Measurements from ENCODE around the gene C16orf82.
"Not testable (repeated sequence)": the region's sequence is repeated elsewhere in the genome, so short reads cannot be mapped to it uniquely, and the experiment has no call there.

Gene C16orf82

DNA sequence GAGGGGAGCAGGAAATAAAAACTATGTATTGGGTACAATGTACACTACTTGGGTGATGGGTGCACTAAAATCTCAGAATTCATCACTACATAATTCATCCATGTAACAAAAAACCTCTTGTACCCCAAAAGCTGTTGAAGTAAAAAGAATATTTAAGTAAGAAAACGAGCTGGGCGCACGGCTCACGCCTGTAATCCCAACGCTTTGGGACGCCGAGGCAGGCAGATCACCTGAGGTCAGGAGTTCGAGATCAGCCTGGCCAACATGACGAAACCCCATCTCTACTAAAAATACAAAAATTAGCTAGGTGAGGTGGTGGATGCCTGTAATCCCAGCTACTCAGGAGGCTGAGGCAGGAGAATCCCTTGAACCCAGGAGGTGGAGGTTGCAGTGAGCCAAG lies 19.3 kb downstream of the C16orf82 start:
- not testable (repeated sequence) for DNase-seq (ENCODE audit: extremely low read depth in 1 of 2, low read depth in 1 of 2)

DNA sequence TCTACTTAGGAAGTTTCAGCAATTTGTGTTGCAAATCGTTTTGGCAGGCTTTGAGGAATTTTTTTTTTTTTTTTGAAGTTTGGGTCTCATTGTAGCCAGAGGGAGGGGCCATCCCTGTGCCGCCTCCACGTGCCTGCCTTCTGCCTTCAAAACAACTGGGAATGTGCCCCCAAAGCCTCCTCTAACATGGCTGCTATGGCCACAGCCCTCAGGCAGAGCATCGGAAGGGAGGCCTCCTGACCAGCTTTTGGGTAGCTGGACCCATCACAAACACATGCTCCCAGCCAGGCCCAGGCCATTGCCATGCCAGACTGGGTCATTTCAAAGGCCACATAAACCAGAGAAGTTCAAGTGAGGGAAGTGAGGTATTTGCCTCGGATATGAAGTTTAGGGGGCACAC lies 21.5 kb downstream of the C16orf82 start:
- no peak for DNase-seq (ENCODE audit: extremely low read depth in 1 of 2, low read depth in 1 of 2)

DNA sequence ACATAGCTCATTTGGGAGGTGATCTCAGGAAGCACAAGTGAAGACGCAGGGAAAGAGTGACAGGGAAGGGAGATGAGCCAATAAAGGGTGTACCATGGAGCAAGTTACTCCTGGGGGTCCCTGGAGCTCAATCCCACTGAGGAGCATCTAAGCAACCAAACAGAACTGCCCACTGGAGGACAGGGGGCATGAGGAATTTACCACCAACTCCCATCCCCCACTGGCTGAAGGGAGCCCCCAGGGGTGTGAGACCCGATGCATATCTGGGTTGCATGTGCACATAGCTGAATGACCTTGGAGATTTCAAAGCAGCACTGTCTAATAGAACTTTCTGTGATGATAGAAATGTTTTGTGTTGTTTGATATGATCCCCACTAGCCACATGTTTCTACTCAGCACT lies 29.6 kb downstream of the C16orf82 start:
- no peak for DNase-seq (ENCODE audit: extremely low read depth in 1 of 2, low read depth in 1 of 2)

DNA sequence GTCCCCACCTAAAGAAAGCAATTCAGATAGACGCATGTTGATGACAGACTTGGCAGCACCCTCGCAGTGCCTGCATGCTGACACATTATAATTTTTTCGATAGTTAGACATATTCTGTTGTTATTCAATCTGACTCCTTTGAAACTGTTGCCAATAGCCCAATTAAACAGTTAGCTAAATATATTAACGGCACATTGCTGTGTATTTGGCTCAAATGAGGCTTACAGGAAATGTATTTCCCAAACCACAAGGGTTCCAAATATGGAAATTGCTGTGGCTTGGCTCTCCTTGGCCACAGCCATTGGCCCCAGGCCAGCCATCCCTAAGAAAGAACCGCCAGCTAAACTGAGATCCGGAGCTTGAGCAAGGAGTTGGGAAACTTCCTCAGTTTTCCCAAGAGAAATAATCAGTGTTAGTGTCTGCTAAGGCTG lies 31.1 kb downstream of the C16orf82 start:
- DNase-seq (ENCODE audit: extremely low read depth in 1 of 2, low read depth in 1 of 2): no peak

DNA sequence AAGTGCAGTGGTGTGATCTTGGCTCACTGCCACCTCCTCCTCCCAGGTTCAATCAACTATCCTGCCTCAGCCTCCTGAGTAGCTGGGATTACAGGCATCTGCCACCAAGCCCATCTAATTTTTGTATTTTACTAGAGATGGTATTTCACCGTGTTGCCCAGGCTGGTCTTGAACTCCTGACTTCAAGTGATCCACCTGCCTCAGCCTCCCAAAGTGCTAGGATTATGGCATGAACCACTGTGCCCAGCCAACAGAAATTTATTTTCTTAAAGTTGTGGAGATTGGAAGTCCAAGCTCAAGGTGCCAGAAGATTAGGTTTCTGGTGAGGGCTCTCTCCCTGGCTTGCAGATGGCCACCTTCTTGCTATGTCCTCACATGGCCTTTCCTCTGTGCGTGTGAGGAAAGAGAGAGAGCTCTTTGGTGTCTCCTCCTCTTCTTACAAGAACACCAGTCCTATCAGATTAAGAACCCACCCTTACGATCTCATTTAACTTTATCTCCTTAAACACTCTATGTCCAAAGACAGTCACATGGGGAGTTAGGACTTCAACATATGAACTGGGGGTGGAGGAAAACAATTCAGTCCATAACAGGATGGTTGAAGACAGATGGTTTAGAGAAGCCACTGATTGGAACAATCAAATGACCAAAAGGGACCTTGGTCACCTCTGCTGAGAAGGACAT lies 31.8 kb downstream of the C16orf82 start:
- no peak for DNase-seq (ENCODE audit: extremely low read depth in 1 of 2, low read depth in 1 of 2)

DNA sequence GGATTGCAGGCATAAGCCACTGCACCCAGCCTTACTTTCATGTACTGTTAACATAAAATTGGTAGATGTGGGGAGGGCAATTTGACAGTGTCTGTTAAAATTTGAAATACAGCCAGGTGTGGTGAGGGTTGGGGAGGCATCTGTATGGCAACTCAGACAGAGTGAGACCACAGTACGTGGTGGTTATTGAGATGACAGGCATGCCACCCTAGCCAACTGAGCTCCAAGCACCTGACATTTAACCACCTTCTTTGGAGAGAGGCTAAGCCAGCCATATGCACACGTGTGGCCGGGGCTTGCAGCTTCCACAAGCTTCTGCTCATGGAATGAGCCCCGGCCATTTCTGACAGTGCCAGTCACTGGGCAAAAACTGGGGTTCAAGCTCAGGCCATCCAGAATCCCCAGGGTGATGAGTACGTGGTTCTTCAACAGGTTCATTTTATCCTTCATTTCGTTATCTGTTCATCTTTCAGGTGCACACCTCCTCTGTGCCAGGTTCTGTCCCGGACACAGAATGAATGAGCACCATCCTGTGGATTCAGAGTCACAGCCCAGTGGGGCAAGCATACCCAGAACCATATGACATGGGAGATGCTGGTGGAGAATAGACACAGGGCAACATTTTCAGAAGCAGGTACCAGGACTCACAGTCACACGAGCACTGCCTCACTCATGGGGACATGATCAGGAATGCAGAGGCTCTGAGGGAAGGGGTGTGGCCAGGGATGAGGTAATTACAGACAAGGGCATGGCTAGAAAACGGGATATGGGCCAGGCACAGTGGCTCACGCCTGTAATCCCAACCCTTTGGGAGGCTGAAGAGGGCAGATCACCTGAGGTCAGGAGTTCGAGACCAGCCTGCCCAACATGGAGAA lies 36.2 kb downstream of the C16orf82 start:
- no peak for DNase-seq (ENCODE audit: extremely low read depth in 1 of 2, low read depth in 1 of 2)

DNA sequence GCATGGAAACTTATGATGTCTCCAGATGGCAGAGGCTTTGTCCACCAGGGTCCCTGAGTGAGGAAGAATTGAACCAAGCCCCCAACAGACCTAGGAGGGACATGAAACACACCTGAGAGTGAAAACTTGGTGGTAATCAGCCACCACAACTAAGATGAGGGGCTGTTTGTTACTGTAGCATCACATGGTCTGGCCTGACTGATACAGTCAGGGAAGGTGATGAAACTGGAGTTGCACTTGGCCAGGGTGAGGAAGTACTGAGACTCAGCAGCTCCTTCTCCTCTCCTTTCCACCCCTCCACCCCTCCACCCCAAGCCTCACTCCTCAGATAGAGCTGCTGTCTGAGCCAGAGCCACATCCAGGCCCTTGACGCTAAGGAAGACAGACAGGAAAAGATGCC lies 37.2 kb downstream of the C16orf82 start:
- DNase-seq (ENCODE audit: extremely low read depth in 1 of 2, low read depth in 1 of 2): no peak

DNA sequence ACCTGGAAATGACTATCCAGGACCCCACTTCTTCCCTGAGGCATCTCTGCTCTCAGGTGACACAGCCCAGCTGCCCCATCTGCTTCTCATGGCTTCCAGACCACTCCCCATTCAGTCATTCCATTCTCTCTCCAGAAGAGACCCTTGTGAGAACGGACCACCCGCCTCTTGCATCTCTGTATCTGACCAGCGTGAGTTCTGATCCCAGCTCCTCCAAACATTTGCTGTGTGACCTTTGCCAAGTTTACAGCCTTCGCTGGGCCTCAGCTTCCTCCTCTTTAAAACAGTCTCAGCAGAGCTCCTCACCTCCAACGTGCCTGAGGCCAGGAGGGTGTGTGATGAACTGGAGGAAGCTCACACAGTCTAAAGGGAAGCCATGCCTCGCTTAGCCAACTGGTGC lies 39.6 kb downstream of the C16orf82 start:
- no peak for DNase-seq (ENCODE audit: extremely low read depth in 1 of 2, low read depth in 1 of 2)

DNA sequence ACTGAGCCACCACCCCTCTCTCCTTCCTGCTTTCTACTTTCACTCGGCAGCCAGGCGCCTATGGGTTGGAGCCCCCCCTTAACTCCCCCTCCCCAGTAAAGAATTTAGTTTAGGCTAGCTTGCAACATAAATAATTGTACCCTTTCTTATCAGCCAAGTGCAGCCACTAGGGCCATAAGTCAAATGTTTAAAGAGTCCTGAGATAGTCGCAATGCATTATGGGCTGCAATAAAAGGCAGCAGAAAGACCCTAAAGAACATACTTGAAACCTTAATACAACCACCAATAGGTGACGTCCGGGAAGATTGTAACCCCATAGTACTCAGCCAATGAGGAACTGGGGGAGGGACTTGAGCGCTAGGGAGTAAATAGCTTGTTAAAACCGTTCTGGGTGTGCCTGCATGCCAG lies 40.5 kb downstream of the C16orf82 start:
- DNase-seq (ENCODE audit: extremely low read depth in 1 of 2, low read depth in 1 of 2): no peak

DNA sequence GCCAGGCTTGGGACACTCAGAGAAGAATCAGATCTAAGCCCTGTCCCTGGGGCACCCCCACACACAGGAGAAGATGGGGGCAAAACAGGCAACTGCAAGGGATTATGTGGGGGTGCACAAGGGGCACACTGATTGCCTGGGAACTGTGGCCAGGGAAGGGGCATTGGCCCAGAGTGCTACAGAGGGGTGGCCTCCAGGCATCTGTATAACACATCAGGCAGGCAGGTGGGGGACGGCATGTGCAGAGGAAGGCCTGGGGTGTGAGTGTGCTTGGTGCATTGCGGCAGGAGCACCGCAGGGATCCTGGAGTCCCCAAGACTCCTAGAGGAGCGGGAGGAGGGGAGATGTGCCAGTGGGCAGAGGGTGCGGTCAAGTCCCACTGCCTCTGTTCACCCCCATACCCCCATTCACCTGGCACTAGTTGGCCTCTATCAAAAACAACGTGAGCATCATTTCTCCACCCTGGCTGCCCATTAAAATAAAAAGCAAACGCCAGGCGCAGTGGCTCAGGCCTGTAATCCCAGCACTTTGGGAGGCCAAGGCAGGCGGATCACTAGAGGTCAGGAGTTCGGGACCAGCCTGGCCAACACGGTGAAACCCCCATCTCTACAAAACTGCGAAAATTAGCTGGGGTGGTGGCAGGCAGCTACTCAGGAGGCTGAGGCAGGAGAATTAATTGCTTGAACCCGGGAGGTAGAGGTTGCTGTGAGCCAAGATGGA lies 41.5 kb downstream of the C16orf82 start:
- no peak for DNase-seq (ENCODE audit: extremely low read depth in 1 of 2, low read depth in 1 of 2)

DNA sequence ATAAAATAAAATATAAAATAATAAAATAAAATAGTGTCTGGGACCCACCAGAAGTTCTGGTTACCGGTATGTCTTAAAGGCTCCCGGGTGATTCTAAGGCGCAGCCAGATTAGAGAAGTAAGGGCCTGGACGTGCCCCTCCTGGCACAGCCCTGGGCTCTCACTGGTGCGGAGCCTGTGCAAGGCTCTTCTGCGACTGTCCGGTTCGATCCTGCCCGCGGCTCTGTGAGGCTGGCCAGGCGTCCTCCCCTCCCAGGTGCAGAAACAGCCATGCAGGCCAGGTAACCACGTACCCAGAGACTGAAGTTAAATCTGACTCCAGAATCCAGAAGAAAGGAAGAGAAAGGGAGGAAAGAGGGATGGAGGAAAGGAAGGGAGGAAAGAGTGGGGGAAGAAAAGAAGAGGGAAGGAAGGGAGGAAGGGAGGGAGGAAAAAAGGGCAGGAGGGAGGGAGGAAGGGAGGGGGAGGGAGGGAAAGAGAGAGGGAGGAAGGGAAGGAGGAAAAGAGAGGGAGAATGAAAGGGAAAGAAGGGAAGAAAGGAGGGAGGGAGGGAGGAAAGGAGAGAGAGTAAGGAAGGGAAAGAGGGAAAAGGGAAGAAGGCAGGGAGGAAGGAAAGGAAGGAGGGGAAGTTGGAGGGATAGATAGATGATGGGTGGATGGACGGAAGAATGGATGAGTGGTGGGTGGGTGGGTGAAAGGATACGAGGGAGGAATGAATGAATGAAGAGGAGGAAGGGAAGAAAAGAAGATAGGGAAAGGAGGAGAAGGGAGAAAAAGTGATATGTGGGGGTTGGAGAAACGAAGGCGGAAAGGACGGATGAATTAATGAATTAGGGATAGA lies 42.3 kb downstream of the C16orf82 start:
- no peak for DNase-seq (ENCODE audit: extremely low read depth in 1 of 2, low read depth in 1 of 2)

DNA sequence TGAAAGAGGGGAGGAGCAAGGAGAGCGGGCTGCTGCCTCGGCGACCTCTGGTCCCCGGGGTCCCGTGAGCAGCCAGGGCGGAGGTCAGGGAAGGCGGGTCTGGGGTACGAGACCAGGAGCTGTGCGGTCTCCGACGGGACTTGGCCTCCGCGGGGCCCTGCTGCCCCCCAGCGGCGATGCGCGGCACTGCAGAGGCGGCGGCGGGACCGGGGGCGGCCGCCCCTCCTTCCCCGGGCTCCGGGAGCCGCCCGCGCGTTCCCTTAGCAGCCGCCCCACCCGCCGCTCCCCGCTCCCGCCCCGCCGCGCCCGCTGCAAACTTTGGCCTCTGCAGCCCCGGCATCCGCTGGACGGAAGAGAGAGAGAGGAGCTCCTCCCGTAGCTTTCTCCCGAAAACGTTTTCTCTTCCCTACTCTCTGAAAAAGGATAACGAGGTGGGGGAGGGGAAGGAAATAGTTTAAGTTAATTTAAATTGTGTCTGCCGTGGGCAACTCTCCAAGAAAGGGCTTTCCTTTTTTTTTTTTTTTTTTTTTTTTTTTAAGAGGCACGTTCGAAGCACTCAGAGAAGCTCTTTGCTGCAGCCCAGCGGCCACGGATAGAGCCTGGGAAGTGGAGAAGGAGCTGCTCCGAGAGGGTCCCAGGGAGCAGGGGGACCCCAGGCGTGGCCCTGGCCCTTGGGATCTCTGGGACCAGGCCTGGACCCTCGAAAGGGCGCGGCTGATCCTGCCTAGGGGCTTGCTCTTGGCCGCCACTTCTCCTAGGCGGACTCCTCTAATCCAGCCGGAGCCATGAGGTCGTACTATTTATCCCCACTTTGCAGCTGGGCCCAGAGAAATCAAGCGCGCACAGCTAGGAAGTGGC lies 43.2 kb downstream of the C16orf82 start:
- peak; percentile 24 to 69 for DNase-seq (ENCODE audit: extremely low read depth in 1 of 2, low read depth in 1 of 2)

DNA sequence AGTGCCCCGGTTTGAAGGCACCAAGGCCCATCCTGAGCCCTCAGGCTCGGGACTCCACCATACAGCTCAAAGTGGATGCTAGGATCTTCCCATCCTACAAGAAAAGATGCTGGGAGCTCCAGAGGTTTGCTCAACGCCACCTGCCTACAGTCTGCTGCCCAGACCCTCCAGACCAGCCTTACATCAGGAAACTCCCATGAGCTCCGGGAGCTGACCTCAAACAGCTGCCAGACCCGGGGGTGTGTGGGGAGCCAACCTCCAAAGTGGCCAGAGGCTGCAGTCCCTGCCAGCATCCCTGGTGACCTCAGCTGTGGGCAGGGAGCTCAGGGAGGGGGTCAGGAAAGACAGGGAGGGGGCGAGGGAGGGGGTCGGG lies 43.8 kb downstream of the C16orf82 start:
- DNase-seq (ENCODE audit: extremely low read depth in 1 of 2, low read depth in 1 of 2): no peak

DNA sequence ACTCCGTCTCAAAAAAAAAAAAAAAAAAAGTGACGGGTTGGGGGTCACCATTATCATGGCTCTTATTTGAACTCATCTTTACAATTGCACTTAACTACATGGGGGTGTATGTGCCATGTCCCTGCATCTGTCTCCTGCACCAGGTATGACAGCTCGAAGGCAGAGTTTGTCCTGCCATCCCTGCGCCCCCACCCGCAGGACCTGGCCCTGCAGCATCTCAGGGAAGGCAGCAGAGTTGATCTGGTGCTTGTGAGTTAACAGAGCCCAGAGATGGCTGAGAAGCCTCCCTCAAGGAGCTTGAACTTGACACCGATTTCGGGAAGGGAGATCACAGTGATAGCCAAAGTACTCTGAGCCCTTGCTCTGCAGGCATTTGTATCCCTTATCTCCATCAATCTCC lies 44.8 kb downstream of the C16orf82 start:
- no peak for DNase-seq (ENCODE audit: extremely low read depth in 1 of 2, low read depth in 1 of 2)

DNA sequence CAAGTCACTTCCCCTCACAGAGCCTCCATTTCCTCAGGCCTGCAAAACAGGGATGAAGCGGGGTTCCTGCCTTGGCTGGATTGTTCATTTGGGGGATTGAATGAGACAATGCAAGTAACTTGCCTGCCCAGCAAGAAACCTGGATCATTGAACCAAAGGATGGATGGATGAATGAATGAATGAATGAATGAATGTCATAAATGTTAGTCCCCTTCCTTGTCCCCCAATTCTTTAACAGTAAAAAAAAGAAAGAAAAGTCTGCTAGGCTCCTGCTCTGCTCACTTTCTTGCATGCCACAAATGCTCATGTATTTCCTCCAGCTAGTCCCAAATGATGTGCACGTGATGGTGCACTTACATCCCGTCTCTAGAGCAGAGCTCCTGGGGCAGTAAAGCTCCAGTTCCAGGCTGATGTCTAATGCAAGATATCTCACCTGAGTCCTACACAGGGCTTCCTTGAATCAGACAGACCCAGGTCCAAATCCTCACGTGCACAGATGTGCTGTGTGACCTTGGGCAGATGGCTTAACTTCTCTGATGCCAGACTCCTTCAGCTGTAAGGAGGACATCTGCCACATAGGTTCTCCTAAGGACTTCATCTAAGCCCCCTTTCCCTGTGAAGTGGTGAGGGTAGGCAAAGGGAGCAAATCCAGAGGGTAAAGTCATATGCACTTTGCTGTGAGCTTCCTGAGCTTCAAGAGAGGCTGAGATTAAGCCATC lies 45.5 kb downstream of the C16orf82 start:
- DNase-seq (ENCODE audit: extremely low read depth in 1 of 2, low read depth in 1 of 2): no peak

DNA sequence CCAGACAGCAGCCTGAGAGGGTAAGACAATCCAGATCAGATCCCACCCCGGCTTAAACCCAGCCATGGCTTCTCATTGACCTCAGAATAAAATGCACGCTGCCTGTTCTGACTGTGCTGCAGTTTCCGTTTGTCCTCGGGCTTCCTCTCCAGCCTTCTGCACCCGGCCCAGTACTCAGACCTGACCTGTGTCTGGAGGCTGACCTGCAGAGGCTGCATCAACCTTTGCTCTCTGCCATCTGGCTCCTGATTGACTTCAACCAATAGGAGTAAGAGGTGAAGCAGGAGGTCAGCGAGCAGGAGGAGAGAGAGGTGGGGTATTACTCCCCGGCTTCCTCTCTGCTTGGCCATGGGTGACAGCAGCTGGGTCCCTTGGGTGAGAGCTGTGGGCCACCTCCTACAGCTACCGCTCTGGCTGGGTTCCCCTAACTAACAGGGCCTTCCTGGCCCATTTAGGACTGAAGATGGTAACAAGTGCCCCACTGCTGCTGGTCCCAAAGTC lies 46.7 kb downstream of the C16orf82 start:
- no peak for DNase-seq (ENCODE audit: extremely low read depth in 1 of 2, low read depth in 1 of 2)

DNA sequence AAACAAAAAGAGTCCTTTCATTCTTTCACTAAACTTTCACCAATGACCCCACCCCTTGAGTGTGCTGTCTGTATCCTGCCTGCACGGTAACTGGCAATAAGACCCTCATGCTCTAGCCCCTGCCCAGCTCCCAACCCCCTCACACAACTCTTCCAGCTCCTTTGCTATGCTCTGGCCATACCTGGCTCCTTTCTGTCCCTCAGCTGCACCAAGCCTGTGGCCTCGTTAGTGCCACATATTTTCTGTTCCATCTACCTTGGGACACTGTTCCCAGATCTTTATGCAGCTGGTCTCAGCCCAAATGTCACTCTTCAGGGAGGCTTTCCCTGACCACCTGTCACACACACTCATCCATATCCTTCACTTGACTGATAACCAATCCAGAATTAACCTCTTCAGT lies 47.3 kb downstream of the C16orf82 start:
- DNase-seq (ENCODE audit: extremely low read depth in 1 of 2, low read depth in 1 of 2): no peak

DNA sequence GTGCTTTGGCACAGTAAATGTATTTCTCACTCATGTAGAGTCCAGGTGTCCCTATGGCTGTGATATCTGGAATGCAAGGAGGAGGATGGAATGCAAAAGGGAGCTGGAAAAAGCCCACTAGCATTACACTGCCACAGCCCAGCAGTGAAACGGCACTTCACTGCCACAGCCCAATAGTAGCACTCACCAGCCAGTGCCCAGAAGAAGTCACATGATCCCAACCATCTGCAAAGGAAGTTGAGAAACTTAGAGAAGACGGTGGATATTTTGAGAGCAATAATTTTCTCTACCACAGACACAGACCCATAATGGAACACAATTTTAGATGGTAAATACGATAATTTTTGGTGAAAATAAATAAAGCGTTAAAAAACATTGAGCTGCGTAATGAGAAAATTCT lies 51.8 kb downstream of the C16orf82 start:
- no peak for DNase-seq (ENCODE audit: extremely low read depth in 1 of 2, low read depth in 1 of 2)
